H9 (cell line): ENCODE measurements around the gene SLC35D3. TPM values are rescaled to one million over a fixed set of nuclear protein-coding genes. Genes with fewer than 3 reads are reported as not detected.

Experiments
- DNase-seq: peaks from one replicate; pipeline ENCODE4 v3.0.0-alpha.2; 2017
- H2AFZ ChIP-seq: one replicate; pipeline ENCODE4 v1.6.1; 2013; ENCODE audit warnings: mild to moderate bottlenecking, low read length, control low read depth, moderate library complexity
- H2AK5ac ChIP-seq: 2 replicates; pipeline ENCODE4 v1.6.1; 2013; ENCODE audit warnings: low read length, control low read depth, mixed read lengths; ENCODE audit not compliant: insufficient read length
- H2BK120ac ChIP-seq: one replicate; pipeline ENCODE4 v1.6.1; 2013; ENCODE audit warnings: low read depth, mild to moderate bottlenecking, low read length, control low read depth, inconsistent platforms; ENCODE audit not compliant: poor library complexity, severe bottlenecking
- H2BK12ac ChIP-seq: 2 replicates; pipeline ENCODE4 v1.6.1; 2013; ENCODE audit warnings: low read length, control low read depth, mixed read lengths, low read depth; ENCODE audit not compliant: insufficient read length
- H2BK15ac ChIP-seq: 2 replicates; pipeline ENCODE4 v1.6.1; 2013; ENCODE audit warnings: low read depth, low read length, control low read depth
- H2BK20ac ChIP-seq: one replicate; pipeline ENCODE4 v1.6.1; 2013; ENCODE audit warnings: low read depth, mild to moderate bottlenecking, low read length, control low read depth, inconsistent platforms; ENCODE audit not compliant: poor library complexity, severe bottlenecking
- H2BK5ac ChIP-seq: 2 replicates; pipeline ENCODE4 v1.6.1; 2013; ENCODE audit warnings: low read length, control low read depth, mixed read lengths; ENCODE audit not compliant: insufficient read length
- H3K14ac ChIP-seq: 2 replicates; pipeline ENCODE4 v1.6.1; 2013; ENCODE audit warnings: low read length, control low read depth; ENCODE audit not compliant: insufficient read depth
- H3K18ac ChIP-seq: 2 replicates; pipeline ENCODE4 v1.6.1; 2013; ENCODE audit warnings: low read depth, mild to moderate bottlenecking, mixed read lengths, low read length, control low read depth; ENCODE audit not compliant: insufficient read length
- H3K23ac ChIP-seq: 2 replicates; pipeline ENCODE4 v1.6.1; 2013; ENCODE audit warnings: low read length, control low read depth, mixed read lengths, low read depth; ENCODE audit not compliant: insufficient read length
- H3K23me2 ChIP-seq: 2 replicates; pipeline ENCODE4 v1.6.1; 2013; ENCODE audit warnings: low read depth, mild to moderate bottlenecking, mixed read lengths, low read length, control low read depth; ENCODE audit not compliant: insufficient read length, poor library complexity, severe bottlenecking
- H3K27ac ChIP-seq: 2 replicates; pipeline ENCODE4 v1.5.1; 2013; ENCODE audit warnings: low read length, control low read depth, mixed read lengths, low read depth; ENCODE audit not compliant: insufficient read length
- H3K27me3 ChIP-seq: 2 replicates; pipeline ENCODE4 v1.6.1; 2013; ENCODE audit warnings: low read length, control low read depth, inconsistent platforms; ENCODE audit not compliant: insufficient read depth
- H3K4ac ChIP-seq: 2 replicates; pipeline ENCODE4 v1.6.1; 2013; ENCODE audit warnings: low read depth, mild to moderate bottlenecking, control low read depth, inconsistent platforms, low read length, moderate library complexity
- H3K4me1 ChIP-seq: 2 replicates; pipeline ENCODE4 v1.6.1; 2013; ENCODE audit warnings: low read length, control low read depth, inconsistent platforms; ENCODE audit not compliant: insufficient read depth
- H3K4me2 ChIP-seq: 2 replicates; pipeline ENCODE4 v1.6.1; 2013; ENCODE audit warnings: low read length, control low read depth, mixed read lengths; ENCODE audit not compliant: insufficient read length, insufficient read depth
- H3K56ac ChIP-seq: 2 replicates; pipeline ENCODE4 v1.6.1; 2013; ENCODE audit warnings: low read depth, mild to moderate bottlenecking, mixed read lengths, low read length, control low read depth; ENCODE audit not compliant: insufficient read length
- H3K79me1 ChIP-seq: 2 replicates; pipeline ENCODE4 v1.6.1; 2013; ENCODE audit warnings: low read depth, mild to moderate bottlenecking, moderate library complexity, low read length, control low read depth, inconsistent platforms; ENCODE audit not compliant: insufficient read depth, poor library complexity, severe bottlenecking
- H3K79me2 ChIP-seq: 2 replicates; pipeline ENCODE4 v1.6.1; 2013; ENCODE audit warnings: low read length, control low read depth, inconsistent platforms; ENCODE audit not compliant: insufficient read depth
- H3K9ac ChIP-seq: 2 replicates; pipeline ENCODE4 v1.6.1; 2013; ENCODE audit warnings: low read length, control low read depth, mixed read lengths; ENCODE audit not compliant: insufficient read length; ENCODE audit errors: extremely low read depth
- H3K9me3 ChIP-seq: one replicate; pipeline ENCODE4 v1.6.1; 2013; ENCODE audit warnings: low read depth, low read length, inconsistent platforms; ENCODE audit not compliant: control insufficient read depth
- H3T11ph ChIP-seq: one replicate; pipeline ENCODE4 v1.6.1; 2013; ENCODE audit warnings: mild to moderate bottlenecking, low read length, control low read depth, inconsistent platforms
- H4K20me1 ChIP-seq: one replicate; pipeline ENCODE4 v1.6.1; 2013; ENCODE audit not compliant: control insufficient read depth, insufficient read length, insufficient read depth
- H4K5ac ChIP-seq: 2 replicates; pipeline ENCODE4 v1.6.1; 2013; ENCODE audit warnings: low read depth, mild to moderate bottlenecking, mixed read lengths, low read length, control low read depth; ENCODE audit not compliant: insufficient read length
- H4K8ac ChIP-seq: replicated peaks from 2 replicates; pipeline ENCODE4 v1.6.1; 2013; ENCODE audit warnings: low read length, control low read depth, mixed read lengths, low read depth; ENCODE audit not compliant: insufficient read length
- H4K91ac ChIP-seq: 2 replicates; pipeline ENCODE4 v1.6.1; 2013; ENCODE audit warnings: low read depth, mild to moderate bottlenecking, moderate library complexity, mixed read lengths, low read length, control low read depth; ENCODE audit not compliant: insufficient read length
- H3K27ac Mint-ChIP-seq, 3 experiments: 2 replicates in 2 of 3; 3 replicates in 1 of 3; pipeline ENCODE4 v1.8.0; 2020 to 2021; ENCODE audit warnings: mixed read lengths in 3 of 3, mild to moderate bottlenecking in 1 of 3, moderate library complexity in 1 of 3
- H3K27me3 Mint-ChIP-seq: 2 replicates; pipeline ENCODE4 v1.8.0; 2021; ENCODE audit warnings: low read depth, mild to moderate bottlenecking, moderate library complexity, mixed read lengths
- H3K36me3 Mint-ChIP-seq, 3 experiments: 2 replicates in 2 of 3; 3 replicates in 1 of 3; pipeline ENCODE4 v1.8.0; 2020 to 2021; ENCODE audit warnings: low read depth in 3 of 3, mixed read lengths in 3 of 3; ENCODE audit not compliant: insufficient read depth in 1 of 3
- H3K4me1 Mint-ChIP-seq, 2 experiments: 2 replicates each; pipeline ENCODE4 v1.8.0; 2020; ENCODE audit warnings: mixed read lengths in 2 of 2
- H3K4me3 Mint-ChIP-seq, 2 experiments: 2 replicates in 1 of 2; 3 replicates in 1 of 2; pipeline ENCODE4 v1.8.0; 2020 to 2021; ENCODE audit warnings: mild to moderate bottlenecking in 2 of 2, mixed read lengths in 2 of 2, moderate library complexity in 1 of 2
- H3K9me3 Mint-ChIP-seq, 2 experiments: 2 replicates in 1 of 2; 3 replicates in 1 of 2; pipeline ENCODE4 v1.8.0; 2020; ENCODE audit warnings: mild to moderate bottlenecking in 2 of 2, mixed read lengths in 2 of 2, moderate library complexity in 1 of 2
- CTCF ChIP-seq: fragments of 200-600 bp; sonication (generic); conservative IDR thresholded peaks from 3 replicates; pipeline ENCODE4 v1.8.0; 2021; ENCODE audit warnings: antibody characterized with exemption, mild to moderate bottlenecking
- WGBS: extraction: QIAGEN DNeasy Blood & Tissue Kit; methylation state at CpG from one replicate; pipeline ENCODE4 v1.1.7; 2013; ENCODE audit warnings: missing lambda C conversion rate, low lambda C conversion rate, mixed read lengths; ENCODE audit not compliant: insufficient read length; ENCODE audit errors: extremely low coverage; 5-methylcytosine and 5-hydroxymethylcytosine counted together
- total RNA-seq: library from RNA; stranded (reverse); gene quantifications from 2 replicates; pipeline ENCODE4 v1.2.1, GENCODE V29; 2021

Gene SLC35D3
- total RNA-seq, 1 experiment from 2014 or later = 0.17 TPM

GRCh38 chr6:136880748-136881460 is 41.2 kb upstream of the SLC35D3 start:
- Histone ChIP-seq H3K27ac (no peak overlapping the region), H4K8ac (no peak overlapping the region), H2BK120ac (no peak overlapping the region), H3K4me2 (no peak overlapping the region), H3K18ac (no peak overlapping the region), H3K23me2 (no peaks in the 10 kb centered on the region), H3K79me1 (no peaks in the 10 kb centered on the region), H4K5ac (no peak overlapping the region), H2BK15ac (no peak overlapping the region), H4K20me1 (no peaks in the 10 kb centered on the region), H3K27me3 (no peaks in the 10 kb centered on the region), H3K9ac (no peak overlapping the region), H3K23ac (no peak overlapping the region), H3K14ac (no peak overlapping the region), H2AFZ (no peak overlapping the region), H2BK20ac (no peak overlapping the region), H3K4me1 (no peaks in the 10 kb centered on the region), H3K4ac (no peak overlapping the region), H2BK5ac (no peak overlapping the region), H3T11ph (no peak overlapping the region), H3K79me2 (no peaks in the 10 kb centered on the region), H4K91ac (no peak overlapping the region), H2BK12ac (no peak overlapping the region), H2AK5ac (no peak overlapping the region), H3K9me3 (no peaks in the 10 kb centered on the region), H3K56ac (no peak overlapping the region)
- no CpG with 5 or more reads among the region's 4 CpGs for WGBS
- Mint-ChIP-seq H3K27ac (peak overlapping the region in 2 of 3 experiments; percentile 8 to 73; a peak in 3 of 7 replicates), H3K9me3 (peaks cover 4 to 6% of the 10 kb centered on the region in 2 experiments; a peak in 4 of 5 replicates), H3K27me3 (no peaks in the 10 kb centered on the region), H3K4me3 (no peak overlapping the region), H3K4me1 (peaks cover 9 to 10% of the 10 kb centered on the region in 2 experiments), H3K36me3 (peaks cover 4 to 11% (median 11%) of the 10 kb centered on the region in 3 experiments; a peak in 5 of 7 replicates)
- no peak for DNase-seq
- TF ChIP-seq CTCF = no peak
